Uterus (tissue), 2 donors: ENCODE results near the gene AATF.

Source experiments
- POLR2A ChIP-seq, 2 donors: fragments of 450-650 bp; IDR thresholded peaks; one replicate each; pipeline ENCODE4 v1.6.1; 2016; ENCODE audit warnings: antibody characterized with exemption in 2 of 2, mild to moderate bottlenecking in 1 of 2, moderate library complexity in 1 of 2
- TF ChIP-seq, protein P1 (sequence below), 4 experiments: fragments of 200-600 bp in 2 of 4; fragments of 450-650 bp in 2 of 4; sonication (generic) in 2 of 4; IDR thresholded peaks; one replicate each; pipeline ENCODE4 v1.5.1; 2016 to 2019; ENCODE audit warnings: antibody characterized with exemption in 4 of 4, mild to moderate bottlenecking in 2 of 4, moderate library complexity in 1 of 4

DNA sequence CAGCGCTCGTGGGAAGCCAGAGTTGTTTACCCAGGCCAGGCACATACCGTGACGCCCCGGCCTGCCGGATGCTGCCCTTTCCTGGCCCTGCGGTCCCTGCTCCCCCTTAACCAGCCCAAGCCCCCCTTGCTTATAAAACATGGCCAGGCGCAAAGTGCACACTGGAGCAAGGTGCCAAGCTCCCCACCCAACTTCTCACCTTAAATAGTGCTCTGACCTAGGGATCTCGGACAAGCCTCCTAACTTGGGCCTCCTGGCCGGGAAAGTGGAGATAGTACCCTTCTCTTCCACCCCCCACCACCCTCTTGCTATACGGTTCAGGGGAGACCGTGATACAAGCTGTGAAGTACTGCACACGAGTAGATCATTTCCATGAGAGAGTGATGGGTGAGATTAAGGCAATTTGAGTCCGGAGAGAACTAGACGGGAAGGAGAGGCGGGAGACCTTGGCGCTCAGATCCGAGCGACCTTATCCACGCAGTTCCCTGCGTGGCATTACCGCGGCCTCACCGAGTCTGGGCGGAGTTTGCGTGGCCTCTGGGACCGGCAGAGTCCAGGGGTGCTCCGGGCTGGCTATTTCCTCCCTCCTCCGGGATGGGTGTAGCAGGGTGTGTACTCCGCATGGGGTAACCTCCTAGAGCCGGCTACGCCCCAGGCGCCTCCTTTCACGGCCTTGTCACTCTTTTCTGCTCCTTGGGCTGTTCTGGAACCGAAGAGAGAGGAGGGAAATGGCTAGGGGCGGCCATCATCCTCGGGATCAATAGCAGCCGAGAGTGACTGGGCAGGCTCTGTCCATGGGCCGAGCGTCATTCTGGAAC, 15.9 kb upstream of the AATF start:
- TF ChIP-seq, protein P1, sequence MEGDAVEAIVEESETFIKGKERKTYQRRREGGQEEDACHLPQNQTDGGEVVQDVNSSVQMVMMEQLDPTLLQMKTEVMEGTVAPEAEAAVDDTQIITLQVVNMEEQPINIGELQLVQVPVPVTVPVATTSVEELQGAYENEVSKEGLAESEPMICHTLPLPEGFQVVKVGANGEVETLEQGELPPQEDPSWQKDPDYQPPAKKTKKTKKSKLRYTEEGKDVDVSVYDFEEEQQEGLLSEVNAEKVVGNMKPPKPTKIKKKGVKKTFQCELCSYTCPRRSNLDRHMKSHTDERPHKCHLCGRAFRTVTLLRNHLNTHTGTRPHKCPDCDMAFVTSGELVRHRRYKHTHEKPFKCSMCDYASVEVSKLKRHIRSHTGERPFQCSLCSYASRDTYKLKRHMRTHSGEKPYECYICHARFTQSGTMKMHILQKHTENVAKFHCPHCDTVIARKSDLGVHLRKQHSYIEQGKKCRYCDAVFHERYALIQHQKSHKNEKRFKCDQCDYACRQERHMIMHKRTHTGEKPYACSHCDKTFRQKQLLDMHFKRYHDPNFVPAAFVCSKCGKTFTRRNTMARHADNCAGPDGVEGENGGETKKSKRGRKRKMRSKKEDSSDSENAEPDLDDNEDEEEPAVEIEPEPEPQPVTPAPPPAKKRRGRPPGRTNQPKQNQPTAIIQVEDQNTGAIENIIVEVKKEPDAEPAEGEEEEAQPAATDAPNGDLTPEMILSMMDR (IDR thresholded peaks at IDR 0.05) = no peak
- no peak for TF ChIP-seq POLR2A (IDR thresholded peaks at IDR 0.05)
